Right lobe of liver (tissue), 6 donors: Measurements from ENCODE around the gene GLYR1. TPM values are rescaled to one million over a fixed set of nuclear protein-coding genes. Genes with fewer than 3 reads are reported as not detected.

ENCODE experiments used
- ATAC-seq, 4 donors: fragments of 200-7000 bp; cut with Tn5 transposase; one replicate each; pipeline ENCODE4 v1.9.1; 2020; ENCODE audit warnings: mild to moderate bottlenecking in 4 of 4, moderate library complexity in 4 of 4
- DNase-seq, 3 donors: peaks; one replicate each; pipeline ENCODE4 v3.0.0-alpha.2; 2020
- H3K27ac ChIP-seq, 3 donors: fragments of 200-600 bp; one replicate each; pipeline ENCODE4 v1.8.0; 2022
- H3K27me3 ChIP-seq, 2 donors: fragments of 200-600 bp; one replicate each; pipeline ENCODE4 v1.8.0; 2022
- H3K36me3 ChIP-seq, 4 donors: fragments of 200-600 bp; sonication (generic) in 1 of 4; one replicate each; pipeline versions ENCODE4 v1.5.1 to v1.8.0; 2017 to 2022; ENCODE audit warnings: control low read depth in 1 of 4
- H3K4me1 ChIP-seq, 4 donors: fragments of 200-600 bp; sonication (generic) in 1 of 4; one replicate each; pipeline versions ENCODE4 v1.5.1 to v1.8.0; 2017 to 2022; ENCODE audit warnings: control low read depth in 1 of 4
- H3K4me3 ChIP-seq, 3 donors: fragments of 200-600 bp; one replicate each; pipeline ENCODE4 v1.8.0; 2022
- H3K9me3 ChIP-seq, 4 donors: fragments of 200-600 bp; sonication (generic) in 1 of 4; one replicate each; pipeline versions ENCODE4 v1.5.1 to v1.8.0; 2017 to 2022; ENCODE audit warnings: control low read depth in 1 of 4
- CTCF ChIP-seq, 4 donors: fragments of 200-600 bp in 3 of 4; fragments of 450-650 bp in 1 of 4; IDR thresholded peaks; one replicate each; pipeline versions ENCODE4 v1.5.1 to v1.8.0; 2016 to 2022; ENCODE audit warnings: antibody characterized with exemption in 4 of 4, mild to moderate bottlenecking in 2 of 4
- POLR2A ChIP-seq: fragments of 450-650 bp; IDR thresholded peaks from one replicate; pipeline ENCODE4 v1.6.1; 2017; ENCODE audit warnings: antibody characterized with exemption, mild to moderate bottlenecking
- WGBS: methylation state at CpG from one replicate; pipeline ENCODE4 v1.1.6; 2018; ENCODE audit warnings: low coverage, low lambda C conversion rate; ENCODE audit not compliant: insufficient coverage; ENCODE audit errors: missing lambda C conversion rate; 5-methylcytosine and 5-hydroxymethylcytosine counted together
- intact Hi-C, 2 donors: fragments of 100-400 bp; cut with DNase I; formaldehyde crosslinking; loops; one replicate each; pipeline versions ENCODE4 v1.11.2 to v1.14.1; 2022
- total RNA-seq, 6 experiments: library from RNA; depleted of rRNA in 2 of 6; stranded (reverse); fragments of >200 nt in 2 of 6; fragmentation: NEBNext Ultra II Directional in 3 of 6; extraction: Animal tissue kit (Norgen Biotek cat#: 25700) in 3 of 6; gene quantifications; one replicate each; pipeline versions ENCODE4 v1.1.0 to v1.2.4, GENCODE V29; 2016 to 2023
- donor health status: DM: no; HTN: yes; CAD: no.
- donor health status: DM: no; HTN: no; CAD: no.
- donor health status: DM: no; HTN: no; CAD: no.
- donor health status: DM: no; HTN: yes; CAD: no.
- donor health status: DM: no; HTN: yes; CAD: no.

Gene GLYR1
- total RNA-seq, 6 experiments from 2014 or later: 33.1 to 55.2 (median 51.2) TPM

- Histone ChIP-seq H3K27ac (no peak overlapping the region), H3K4me1 (peaks cover 0 to 50% (median 17%) of the 10 kb centered on the region in 4 donors), H3K36me3 (peaks cover 0 to 30% (median 9%) of the 10 kb centered on the region in 4 donors), H3K4me3 (no peak overlapping the region), H3K27me3 (no peaks in the 10 kb centered on the region), H3K9me3 (no peaks in the 10 kb centered on the region)
- DNase-seq: no peak
- intact Hi-C loops: no loop called here
- TF ChIP-seq POLR2A (no peak), CTCF (IDR thresholded peaks at IDR 0.05) (no peak)
- no peak for ATAC-seq
- 96% methylated on average over 12 of the region's 12 CpGs for WGBS
Measured at GRCh38 chr16:4866586-4866985, 19.5 kb upstream of the GLYR1 start.

GRCh38 chr16:4865231-4865860, 18.3 kb upstream of the GLYR1 start:
- no peak for ATAC-seq
- Histone ChIP-seq H3K4me1 (peaks cover 0 to 50% (median 18%) of the 10 kb centered on the region in 4 donors), H3K27ac (no peak overlapping the region), H3K27me3 (no peaks in the 10 kb centered on the region), H3K36me3 (peaks cover 0 to 30% (median 8%) of the 10 kb centered on the region in 4 donors), H3K4me3 (no peak overlapping the region), H3K9me3 (no peaks in the 10 kb centered on the region)
- no peak for TF ChIP-seq CTCF (IDR thresholded peaks at IDR 0.05)
- no peak for TF ChIP-seq POLR2A
- peak in 1 of 3 donors; percentile 12 for DNase-seq
- 92% methylated on average over 13 of the region's 13 CpGs for WGBS
- intact Hi-C loops: no loop called here

- H3K36me3 ChIP-seq: peaks cover 0 to 32% (median 11%) of the 10 kb centered on the region in 4 donors
- H3K4me3 ChIP-seq: no peak overlapping the region
- no peaks in the 10 kb centered on the region for H3K27me3 ChIP-seq
- peak in 1 of 3 donors; percentile 3 for DNase-seq
- H3K27ac ChIP-seq: no peak overlapping the region
- H3K9me3 ChIP-seq: no peaks in the 10 kb centered on the region
- intact Hi-C loops: no loop called here
- TF ChIP-seq CTCF (IDR thresholded peaks at IDR 0.05) (no peak), POLR2A (no peak)
- H3K4me1 ChIP-seq: peaks cover 0 to 50% (median 18%) of the 10 kb centered on the region in 4 donors
- no peak for ATAC-seq
- WGBS: 84% methylated on average over 3 of the region's 3 CpGs
Measured at GRCh38 chr16:4864728-4865127, 17.6 kb upstream of the GLYR1 start.

GRCh38 chr16:4862639-4863038, 15.6 kb upstream of the GLYR1 start:
- intact Hi-C loops: no loop called here
- peak; percentile 85 to 94 (median 94) for ATAC-seq
- no peaks in the 10 kb centered on the region for H3K9me3 ChIP-seq
- peaks cover 0 to 46% (median 23%) of the 10 kb centered on the region in 4 donors for H3K36me3 ChIP-seq
- peak; percentile 51 to 87 (median 75) for DNase-seq
- peak overlapping the region in 2 of 3 donors; percentile 50 to 64 for H3K27ac ChIP-seq
- no peak for TF ChIP-seq CTCF (IDR thresholded peaks at IDR 0.05)
- no peak for TF ChIP-seq POLR2A
- WGBS: 18% methylated on average over 5 of the region's 5 CpGs
- peaks cover 0 to 31% (median 9%) of the 10 kb centered on the region in 4 donors for H3K4me1 ChIP-seq
- no peak overlapping the region for H3K4me3 ChIP-seq
- no peaks in the 10 kb centered on the region for H3K27me3 ChIP-seq
